ENCODE measurements around the gene SDHB. TPM values are rescaled to one million over a fixed set of nuclear protein-coding genes. Genes with fewer than 3 reads are reported as not detected.

The SDHB gene
- total RNA-seq, 4 donors from 2014 or later: 84.2 to 128 (median 117) TPM

DNA sequence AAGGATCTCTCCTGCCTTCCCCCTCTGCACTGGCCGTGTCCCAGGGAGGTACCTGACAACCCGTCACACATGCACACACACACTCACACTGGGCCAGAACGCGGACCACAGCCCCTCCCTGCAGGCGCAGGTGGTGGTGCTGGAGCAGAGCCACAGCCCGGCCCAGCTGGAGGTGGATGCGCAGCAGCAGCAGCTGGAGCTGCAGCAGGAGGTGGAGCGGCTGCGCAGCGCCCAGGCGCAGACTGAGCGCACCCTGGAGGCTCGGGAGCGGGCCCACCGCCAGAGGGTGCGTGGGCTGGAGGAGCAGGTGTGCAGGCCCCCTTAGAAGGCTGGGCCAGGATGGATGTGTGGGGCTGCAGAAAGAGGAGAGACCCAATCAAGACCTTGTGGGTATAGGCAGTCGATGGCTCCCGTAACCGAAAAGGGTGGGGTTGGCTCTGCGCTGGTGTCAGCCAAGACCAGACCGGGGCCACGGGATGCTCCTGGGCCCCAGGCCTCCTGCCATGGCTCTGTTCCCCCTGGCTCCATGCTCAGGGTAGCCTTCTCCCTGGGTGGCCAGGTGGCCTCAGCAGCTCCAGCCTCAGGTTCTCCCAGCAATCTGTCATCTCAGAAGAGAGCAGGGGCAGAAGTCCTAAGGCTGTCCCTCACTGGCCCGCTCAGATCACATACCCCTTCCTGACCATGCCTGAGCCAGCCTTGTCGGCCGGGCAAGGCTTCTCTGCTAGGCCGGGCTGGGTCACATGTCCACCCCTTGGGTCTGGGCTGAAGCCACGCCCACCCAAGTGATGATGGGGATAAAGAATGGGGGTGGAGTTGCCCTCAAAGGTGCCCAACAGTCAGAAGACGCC, 82.3 kb downstream of the SDHB start:
- TF ChIP-seq, protein P1, sequence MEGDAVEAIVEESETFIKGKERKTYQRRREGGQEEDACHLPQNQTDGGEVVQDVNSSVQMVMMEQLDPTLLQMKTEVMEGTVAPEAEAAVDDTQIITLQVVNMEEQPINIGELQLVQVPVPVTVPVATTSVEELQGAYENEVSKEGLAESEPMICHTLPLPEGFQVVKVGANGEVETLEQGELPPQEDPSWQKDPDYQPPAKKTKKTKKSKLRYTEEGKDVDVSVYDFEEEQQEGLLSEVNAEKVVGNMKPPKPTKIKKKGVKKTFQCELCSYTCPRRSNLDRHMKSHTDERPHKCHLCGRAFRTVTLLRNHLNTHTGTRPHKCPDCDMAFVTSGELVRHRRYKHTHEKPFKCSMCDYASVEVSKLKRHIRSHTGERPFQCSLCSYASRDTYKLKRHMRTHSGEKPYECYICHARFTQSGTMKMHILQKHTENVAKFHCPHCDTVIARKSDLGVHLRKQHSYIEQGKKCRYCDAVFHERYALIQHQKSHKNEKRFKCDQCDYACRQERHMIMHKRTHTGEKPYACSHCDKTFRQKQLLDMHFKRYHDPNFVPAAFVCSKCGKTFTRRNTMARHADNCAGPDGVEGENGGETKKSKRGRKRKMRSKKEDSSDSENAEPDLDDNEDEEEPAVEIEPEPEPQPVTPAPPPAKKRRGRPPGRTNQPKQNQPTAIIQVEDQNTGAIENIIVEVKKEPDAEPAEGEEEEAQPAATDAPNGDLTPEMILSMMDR (IDR thresholded peaks at IDR 0.05): no peak
- no peak for DNase-seq (ENCODE audit: low spot score)
- ATAC-seq (ENCODE audit: low FRiP score): peak; percentile 40

DNA sequence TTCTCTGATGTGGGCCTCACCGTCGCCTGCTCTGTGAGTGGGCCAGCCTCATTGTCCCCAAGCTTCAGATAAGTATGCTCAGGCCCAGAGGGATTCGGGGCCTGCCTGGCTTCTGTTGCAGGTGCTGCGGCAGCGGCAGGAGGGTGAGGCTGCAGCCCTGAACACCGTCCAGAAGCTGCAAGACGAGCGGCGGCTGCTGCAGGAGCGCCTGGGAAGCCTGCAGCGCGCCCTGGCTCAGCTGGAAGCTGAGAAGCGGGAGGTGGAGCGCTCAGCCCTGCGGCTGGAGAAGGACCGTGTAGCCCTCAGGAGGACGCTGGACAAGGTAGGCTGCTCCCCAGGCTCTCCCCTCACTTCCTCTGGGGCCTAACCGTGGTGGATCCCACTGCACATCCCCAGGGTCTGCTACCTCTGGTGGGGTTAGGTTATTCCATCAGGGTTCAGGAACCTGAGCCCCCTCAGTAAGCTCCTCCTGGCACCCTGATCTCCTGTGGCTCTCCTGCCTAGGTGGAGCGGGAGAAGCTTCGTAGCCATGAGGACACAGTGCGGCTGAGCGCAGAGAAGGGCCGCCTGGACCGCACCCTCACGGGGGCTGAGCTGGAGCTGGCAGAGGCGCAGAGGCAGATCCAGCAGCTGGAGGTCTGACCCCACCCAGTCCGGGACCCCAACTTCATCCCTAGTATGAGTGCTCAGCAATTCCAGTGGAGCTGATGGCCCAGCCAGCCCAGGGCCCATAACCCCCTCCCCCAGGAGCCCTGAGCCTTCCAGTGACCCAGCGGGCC, 83.5 kb downstream of the SDHB start:
- ATAC-seq (ENCODE audit: low FRiP score) (no peak), DNase-seq (ENCODE audit: low spot score) (no peak)
- TF ChIP-seq, protein P1 (IDR thresholded peaks at IDR 0.05): no peak

DNA sequence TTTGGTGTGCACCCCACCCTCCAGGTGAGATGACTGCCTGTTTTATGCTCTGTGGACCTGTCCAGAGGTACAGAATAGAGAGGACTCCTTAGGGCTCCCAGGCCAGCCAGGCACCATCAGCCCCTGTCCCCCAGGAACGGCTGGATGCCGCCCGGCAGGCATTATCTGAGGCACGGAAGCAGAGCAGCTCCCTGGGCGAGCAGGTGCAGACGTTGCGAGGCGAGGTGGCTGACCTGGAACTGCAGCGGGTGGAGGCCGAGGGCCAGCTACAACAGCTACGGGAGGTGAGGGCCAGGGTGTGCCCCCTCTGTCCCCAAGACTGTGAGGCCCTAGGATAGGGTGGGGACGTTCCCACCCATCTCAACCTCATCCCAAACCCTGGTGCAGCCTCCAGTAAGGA, 84.2 kb downstream of the SDHB start:
- TF ChIP-seq, protein P1 (IDR thresholded peaks at IDR 0.05): no peak
- DNase-seq (ENCODE audit: low spot score) (no peak), ATAC-seq (ENCODE audit: low FRiP score) (no peak)

DNA sequence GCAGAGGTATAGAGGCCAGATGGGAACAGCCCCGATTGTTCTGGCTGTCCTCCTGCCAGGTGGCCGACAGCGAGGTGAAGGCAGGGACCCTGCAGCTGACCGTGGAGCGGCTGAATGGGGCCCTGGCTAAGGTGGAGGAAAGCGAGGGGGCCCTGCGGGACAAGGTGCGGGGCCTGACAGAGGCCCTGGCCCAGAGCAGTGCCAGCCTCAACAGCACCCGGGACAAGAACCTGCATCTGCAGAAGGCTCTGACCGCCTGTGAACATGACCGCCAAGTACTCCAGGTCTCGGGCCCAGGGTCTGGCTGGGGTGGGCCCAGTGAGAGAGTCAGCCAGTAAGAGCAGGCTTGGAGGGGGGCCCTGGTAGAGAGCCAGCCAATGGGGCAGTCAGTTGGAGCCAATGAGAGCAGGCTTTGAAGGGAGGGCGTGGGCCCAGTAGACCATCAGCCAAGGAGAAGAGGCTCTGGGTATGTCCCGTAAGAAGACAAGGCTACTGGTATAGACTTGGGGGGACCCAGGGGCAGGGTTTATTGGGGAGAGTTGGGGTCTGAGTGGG, 84.7 kb downstream of the SDHB start:
- DNase-seq (ENCODE audit: low spot score) (no peak), ATAC-seq (ENCODE audit: low FRiP score) (no peak)
- TF ChIP-seq, protein P1 (IDR thresholded peaks at IDR 0.05): no peak

Other genes starting within 250 kb of the SDHB start
- gene RNU1-2, start 158.1 kb downstream of the SDHB start, total RNA-seq: under 1 TPM; under 0.01 TPM
- gene CROCC, start 132.1 kb downstream of the SDHB start, total RNA-seq: 10 to 100 TPM; 10.9 to 24.1 (median 14.0) TPM
- 10 to 100 TPM in 3 of 4 donors, 1 to 10 TPM in 1; 9.3 to 17.9 (median 10.6) TPM for gene MFAP2, start 73.4 kb downstream of the SDHB start, total RNA-seq
- gene ATP13A2, start 42.1 kb downstream of the SDHB start, total RNA-seq: 10 to 100 TPM; 18.7 to 38.9 (median 32.8) TPM
- gene PADI2, start 65.4 kb upstream of the SDHB start, total RNA-seq: 10 to 100 TPM in 1 of 4 donors, 1 to 10 TPM in 2, under 1 TPM in 1; 0.37 to 19.9 (median 1.6) TPM
- gene PADI1, start 151.1 kb upstream of the SDHB start, total RNA-seq: not detected
- not detected for gene PADI3, start 195.1 kb upstream of the SDHB start, total RNA-seq